Progenitor cell of endocrine pancreas (in vitro differentiated cells): ENCODE data around the gene B9D1. TPM values are rescaled to one million over a fixed set of nuclear protein-coding genes. Genes with fewer than 3 reads are reported as not detected.
A peak's percentile ranks its signal among the peaks of the same experiment; 100 is the strongest.

Experiments used
- DNase-seq: peaks from one replicate; pipeline ENCODE4 v3.0.0; 2021; ENCODE audit warnings: low spot score; ENCODE audit not compliant: unreplicated experiment
- H3K27ac Mint-ChIP-seq: 2 replicates; pipeline ENCODE4 v1.8.0; 2021; ENCODE audit warnings: mild to moderate bottlenecking, moderate library complexity, mixed read lengths
- H3K27me3 Mint-ChIP-seq: 2 replicates; pipeline ENCODE4 v1.8.0; 2021; ENCODE audit warnings: mixed read lengths
- H3K36me3 Mint-ChIP-seq: 2 replicates; pipeline ENCODE4 v1.8.0; 2022; ENCODE audit warnings: mixed read lengths; ENCODE audit not compliant: insufficient read depth
- H3K4me1 Mint-ChIP-seq: 2 replicates; pipeline ENCODE4 v1.8.0; 2021; ENCODE audit warnings: low read depth, mixed read lengths
- H3K4me3 Mint-ChIP-seq: 2 replicates; pipeline ENCODE4 v1.8.0; 2021; ENCODE audit warnings: low read depth, mild to moderate bottlenecking, moderate library complexity, mixed read lengths
- H3K9me3 Mint-ChIP-seq: 2 replicates; pipeline ENCODE4 v1.8.0; 2021; ENCODE audit warnings: low read depth, mixed read lengths
- CTCF ChIP-seq: fragments of 200-600 bp; sonication (generic); IDR thresholded peaks from one replicate; pipeline ENCODE4 v1.5.0; 2021; ENCODE audit warnings: antibody characterized with exemption, mild to moderate bottlenecking; ENCODE audit not compliant: unreplicated experiment
- total RNA-seq: library from RNA; stranded (reverse); gene quantifications from 2 replicates; pipeline ENCODE4 v1.2.1, GENCODE V29; 2021

Gene B9D1
- total RNA-seq, 1 donor from 2014 or later = 27.3 TPM

DNA sequence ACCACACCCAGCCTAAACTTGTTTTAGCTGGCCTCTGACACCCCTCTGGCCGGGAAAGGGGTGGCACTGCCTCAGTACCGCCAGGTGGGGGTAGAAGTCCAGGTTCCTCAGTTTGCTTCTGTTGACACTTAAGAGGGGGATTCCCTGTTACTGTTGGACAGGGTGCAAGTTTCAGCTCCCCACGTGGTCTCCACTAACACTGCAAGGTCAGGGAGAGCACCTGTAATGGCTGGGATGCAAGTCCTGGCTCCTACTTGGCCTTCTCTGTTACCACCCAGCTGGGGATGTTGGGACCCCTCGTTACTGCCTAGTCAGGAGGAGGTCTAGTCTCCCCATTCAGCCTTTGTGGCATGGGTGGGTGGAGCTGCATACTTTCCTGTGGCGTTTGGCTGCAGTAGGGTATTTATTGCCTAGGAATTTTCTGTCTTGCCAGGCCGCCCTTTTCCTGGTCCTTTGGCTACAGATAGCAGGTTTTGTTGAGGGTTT, 35.1 kb upstream of the B9D1 start:
- no peak overlapping the region for H3K4me3 Mint-ChIP-seq
- peaks cover 11% of the 10 kb centered on the region for H3K27me3 Mint-ChIP-seq
- no peaks in the 10 kb centered on the region for H3K4me1 Mint-ChIP-seq
- no peak for DNase-seq
- peak; percentile 19 for TF ChIP-seq CTCF
- H3K27ac Mint-ChIP-seq = no peak overlapping the region
- H3K36me3 Mint-ChIP-seq = no peaks in the 10 kb centered on the region
- H3K9me3 Mint-ChIP-seq = no peaks in the 10 kb centered on the region

DNA sequence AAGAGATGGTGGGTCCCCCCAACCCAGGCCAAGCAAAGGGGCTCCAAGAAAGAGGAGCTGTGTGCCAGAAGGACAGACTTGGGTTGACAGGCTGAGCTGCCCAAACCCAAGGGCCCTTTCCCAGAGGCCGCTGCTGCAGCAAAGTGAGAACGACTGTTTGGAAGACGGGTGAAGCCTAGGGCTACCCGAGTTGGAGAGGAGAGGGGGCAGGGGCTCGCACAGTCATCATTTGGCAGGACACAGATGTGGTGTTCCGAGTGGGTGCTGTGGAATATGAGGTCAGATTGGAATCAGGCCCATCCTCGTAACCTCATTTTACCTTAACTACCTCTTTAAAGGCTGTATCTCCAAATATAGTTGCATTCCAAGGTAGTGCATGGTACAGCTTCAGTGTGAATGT, 29.8 kb upstream of the B9D1 start:
- no peak for TF ChIP-seq CTCF
- no peak for DNase-seq
- no peak overlapping the region for H3K4me3 Mint-ChIP-seq
- H3K9me3 Mint-ChIP-seq = no peaks in the 10 kb centered on the region
- no peaks in the 10 kb centered on the region for H3K36me3 Mint-ChIP-seq
- no peak overlapping the region for H3K27ac Mint-ChIP-seq
- H3K4me1 Mint-ChIP-seq = peaks cover 7% of the 10 kb centered on the region
- peaks cover 6% of the 10 kb centered on the region for H3K27me3 Mint-ChIP-seq

DNA sequence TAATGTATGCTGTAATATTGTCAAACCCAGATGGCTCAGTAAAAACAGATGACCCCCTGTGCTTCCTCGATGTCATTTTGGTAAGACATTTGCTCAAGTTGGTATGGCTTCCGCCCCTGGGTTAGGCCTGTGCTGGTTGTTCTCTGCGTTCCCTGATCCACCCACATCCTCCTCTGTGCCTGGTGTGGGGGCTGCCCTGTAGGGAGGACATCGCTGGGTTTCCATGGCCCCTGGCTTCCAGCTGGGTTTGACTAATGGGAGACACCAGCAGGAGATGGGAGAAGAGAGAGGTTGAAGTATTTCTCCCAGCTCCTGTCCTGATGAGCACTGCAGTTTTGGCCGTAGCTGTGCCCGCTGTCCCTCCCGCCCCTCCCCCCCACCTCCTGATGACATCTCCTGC, 28.9 kb upstream of the B9D1 start:
- no peak overlapping the region for H3K27ac Mint-ChIP-seq
- H3K27me3 Mint-ChIP-seq = peaks cover 6% of the 10 kb centered on the region
- no peak for TF ChIP-seq CTCF
- H3K9me3 Mint-ChIP-seq = no peaks in the 10 kb centered on the region
- peaks cover 12% of the 10 kb centered on the region for H3K4me1 Mint-ChIP-seq
- no peak overlapping the region for H3K4me3 Mint-ChIP-seq
- no peaks in the 10 kb centered on the region for H3K36me3 Mint-ChIP-seq
- DNase-seq = no peak

- no peak for DNase-seq
- no peaks in the 10 kb centered on the region for H3K9me3 Mint-ChIP-seq
- no peaks in the 10 kb centered on the region for H3K36me3 Mint-ChIP-seq
- no peak overlapping the region for H3K4me3 Mint-ChIP-seq
- TF ChIP-seq CTCF = no peak
- peaks cover 6% of the 10 kb centered on the region for H3K27me3 Mint-ChIP-seq
- H3K4me1 Mint-ChIP-seq = peaks cover 15% of the 10 kb centered on the region
- H3K27ac Mint-ChIP-seq = no peak overlapping the region
These were observed 28.4 kb upstream of the B9D1 start for GRCh38 chr17:19390951-19391350.

GRCh38 chr17:19388791-19389785, 26.6 kb upstream of the B9D1 start:
- H3K4me3 Mint-ChIP-seq = no peak overlapping the region
- no peak for TF ChIP-seq CTCF
- no peaks in the 10 kb centered on the region for H3K9me3 Mint-ChIP-seq
- no peak for DNase-seq
- H3K4me1 Mint-ChIP-seq = peaks cover 16% of the 10 kb centered on the region
- H3K36me3 Mint-ChIP-seq = peaks cover 7% of the 10 kb centered on the region
- H3K27ac Mint-ChIP-seq = no peak overlapping the region
- H3K27me3 Mint-ChIP-seq = peaks cover 6% of the 10 kb centered on the region
